ENCODE results near the gene SREK1IP1.

Gene SREK1IP1

DNA sequence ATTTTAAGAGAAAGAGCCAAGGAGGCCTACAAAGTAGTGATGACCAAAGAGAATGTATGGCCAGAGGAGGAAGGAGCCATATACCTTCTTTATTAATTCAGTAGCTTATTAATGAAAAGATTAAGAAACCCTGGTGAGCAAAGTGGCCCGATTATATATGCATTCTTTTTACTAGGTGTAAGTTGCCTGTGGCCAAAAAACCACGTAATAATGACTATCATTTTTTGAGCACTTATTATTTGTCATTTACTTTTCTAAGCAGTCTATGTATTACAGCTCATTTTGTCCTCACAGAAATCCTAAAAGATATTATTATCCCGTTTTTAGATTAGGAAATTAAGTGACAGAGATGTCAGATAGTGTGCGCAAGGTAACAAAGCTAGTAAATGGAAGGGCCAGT, 3.2 kb upstream of the SREK1IP1 start:
- peaks cover 28% of the 10 kb centered on the region for H3K4me1 Mint-ChIP-seq
- DNase-seq = no peak

GRCh38 chr5:64769855-64770254, 1.4 kb upstream of the SREK1IP1 start:
- Mint-ChIP-seq H3K4me1 (peaks cover 37% of the 10 kb centered on the region), H3K27ac (no peak overlapping the region), H3K36me3 (ENCODE audit: low read depth) (peaks cover 6% of the 10 kb centered on the region), H3K27me3 (ENCODE audit: low read depth, poor library complexity) (no peaks in the 10 kb centered on the region), H3K4me3 (peak overlapping the region; percentile 99), H3K9me3 (no peaks in the 10 kb centered on the region)
- TF ChIP-seq CTCF (IDR thresholded peaks at IDR 0.05) = no peak
- no peak for DNase-seq

More for the DNA sequence above, 3.2 kb upstream of the SREK1IP1 start:
- Mint-ChIP-seq H3K27me3 (ENCODE audit: low read depth, poor library complexity) (no peaks in the 10 kb centered on the region), H3K36me3 (ENCODE audit: low read depth) (peaks cover 11% of the 10 kb centered on the region), H3K27ac (no peak overlapping the region), H3K4me3 (no peak overlapping the region), H3K9me3 (no peaks in the 10 kb centered on the region)
- no peak for TF ChIP-seq CTCF (IDR thresholded peaks at IDR 0.05)

- Mint-ChIP-seq H3K4me3 (peak overlapping the region; percentile 99), H3K27me3 (ENCODE audit: low read depth, poor library complexity) (no peaks in the 10 kb centered on the region), H3K4me1 (peaks cover 37% of the 10 kb centered on the region), H3K9me3 (no peaks in the 10 kb centered on the region), H3K36me3 (ENCODE audit: low read depth) (peaks cover 20% of the 10 kb centered on the region), H3K27ac (peak overlapping the region; percentile 100)
- peak; percentile 8 for DNase-seq
- TF ChIP-seq CTCF (IDR thresholded peaks at IDR 0.05) = no peak
These were observed 533 bp downstream of the SREK1IP1 start for GRCh38 chr5:64767959-64768357.

GRCh38 chr5:64766941-64767340, 1.6 kb downstream of the SREK1IP1 start:
- Mint-ChIP-seq H3K4me1 (peaks cover 36% of the 10 kb centered on the region), H3K9me3 (no peaks in the 10 kb centered on the region), H3K27me3 (ENCODE audit: low read depth, poor library complexity) (no peaks in the 10 kb centered on the region), H3K36me3 (ENCODE audit: low read depth) (peaks cover 22% of the 10 kb centered on the region), H3K27ac (no peak overlapping the region), H3K4me3 (peak overlapping the region; percentile 99)
- DNase-seq = no peak
- TF ChIP-seq CTCF (IDR thresholded peaks at IDR 0.05) = no peak

DNA sequence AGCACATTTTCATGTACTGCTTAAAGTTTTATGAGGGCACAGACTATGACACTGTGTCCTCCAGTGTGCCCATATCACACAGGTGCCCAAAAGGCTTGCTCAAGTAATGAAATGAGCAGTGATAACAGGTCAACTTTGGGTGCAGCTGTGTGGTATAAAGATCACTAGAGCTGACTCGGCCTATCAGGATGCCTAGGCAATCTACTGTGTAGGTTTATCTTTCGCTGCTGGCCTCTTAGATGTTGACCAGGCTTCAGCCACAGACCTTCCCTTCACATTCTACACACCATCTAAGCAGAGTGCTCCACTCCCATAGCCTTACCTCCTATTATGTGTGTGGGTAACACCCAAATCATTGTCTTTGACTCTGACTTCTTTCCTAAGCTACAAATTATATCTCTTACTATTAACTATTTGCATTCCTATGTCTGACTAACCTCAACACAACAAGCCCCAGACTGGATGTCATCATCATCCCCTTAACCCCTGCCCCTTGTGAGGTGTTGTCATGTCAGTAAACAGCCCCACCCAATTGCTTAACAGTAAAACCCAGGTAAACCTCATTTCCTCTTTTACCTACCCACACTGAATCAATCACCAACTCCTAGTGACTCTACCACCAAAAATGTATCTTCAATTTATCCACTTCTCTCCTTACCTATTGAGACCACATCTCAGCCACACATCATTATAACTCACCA, 2.5 kb downstream of the SREK1IP1 start:
- DNase-seq = no peak
- no peaks in the 10 kb centered on the region for H3K27me3 Mint-ChIP-seq (ENCODE audit: low read depth, poor library complexity)
- no peak overlapping the region for H3K27ac Mint-ChIP-seq
- no peak overlapping the region for H3K4me3 Mint-ChIP-seq
- no peak for TF ChIP-seq CTCF (IDR thresholded peaks at IDR 0.05)
- H3K4me1 Mint-ChIP-seq = peaks cover 34% of the 10 kb centered on the region
- peaks cover 22% of the 10 kb centered on the region for H3K36me3 Mint-ChIP-seq (ENCODE audit: low read depth)
- no peaks in the 10 kb centered on the region for H3K9me3 Mint-ChIP-seq

DNA sequence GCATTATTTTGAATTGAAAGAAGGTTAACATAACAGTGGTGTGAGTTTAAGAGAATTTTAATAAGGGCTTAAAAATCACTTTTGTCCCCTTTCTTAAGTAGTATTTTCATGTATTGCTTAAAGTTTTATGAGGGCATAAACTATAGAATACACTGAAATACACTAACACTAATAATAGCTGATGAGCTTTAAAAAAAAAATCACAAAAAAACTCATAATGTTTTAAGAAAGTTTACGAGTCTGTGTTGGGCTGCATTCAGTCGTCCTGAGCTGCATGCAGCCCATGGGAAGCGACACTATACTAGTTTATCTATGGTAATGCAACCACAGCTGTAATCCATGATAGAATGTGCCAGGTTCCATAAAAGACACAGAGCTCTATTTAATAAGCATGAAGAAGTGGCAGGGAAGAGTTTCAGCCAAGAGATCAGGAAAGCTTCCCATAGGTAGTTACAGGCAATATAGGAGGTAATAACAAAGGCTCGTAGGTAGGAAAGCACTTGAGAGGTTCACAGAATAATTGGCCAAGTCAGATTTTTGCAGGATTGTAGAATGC, 4.5 kb downstream of the SREK1IP1 start:
- no peaks in the 10 kb centered on the region for H3K9me3 Mint-ChIP-seq
- H3K4me1 Mint-ChIP-seq = peaks cover 26% of the 10 kb centered on the region
- no peak for DNase-seq
- H3K27me3 Mint-ChIP-seq (ENCODE audit: low read depth, poor library complexity) = no peaks in the 10 kb centered on the region
- no peak overlapping the region for H3K27ac Mint-ChIP-seq
- H3K4me3 Mint-ChIP-seq = no peak overlapping the region
- TF ChIP-seq CTCF (IDR thresholded peaks at IDR 0.05) = no peak
- H3K36me3 Mint-ChIP-seq (ENCODE audit: low read depth) = peaks cover 26% of the 10 kb centered on the region

Data from nephron progenitor cell (in vitro differentiated cells).